Upper lobe of right lung (tissue), 1 donor: ENCODE measurements around the gene SLC46A2. TPM values are rescaled to one million over a fixed set of nuclear protein-coding genes. Genes with fewer than 3 reads are reported as not detected.
A peak's percentile ranks its signal among the peaks of the same experiment; 100 is the strongest.

Source experiments
- ATAC-seq: fragments of 200-7000 bp; cut with Tn5 transposase; one replicate; pipeline ENCODE4 v1.9.1; 2020; ENCODE audit warnings: mild to moderate bottlenecking, moderate library complexity
- DNase-seq: peaks from one replicate; pipeline ENCODE4 v3.0.0-alpha.2; 2020
- H3K27ac ChIP-seq: fragments of 200-600 bp; one replicate; pipeline ENCODE4 v1.8.0; 2022
- H3K27me3 ChIP-seq: fragments of 200-600 bp; one replicate; pipeline ENCODE4 v1.8.0; 2022; ENCODE audit warnings: mild to moderate bottlenecking
- H3K36me3 ChIP-seq: fragments of 200-600 bp; one replicate; pipeline ENCODE4 v1.8.0; 2022
- H3K4me1 ChIP-seq: fragments of 200-600 bp; one replicate; pipeline ENCODE4 v1.8.0; 2022
- H3K4me3 ChIP-seq: fragments of 200-600 bp; one replicate; pipeline ENCODE4 v1.8.0; 2022; ENCODE audit warnings: mild to moderate bottlenecking
- H3K9me3 ChIP-seq: fragments of 200-600 bp; one replicate; pipeline ENCODE4 v1.8.0; 2022
- CTCF ChIP-seq: fragments of 200-600 bp; IDR thresholded peaks from one replicate; pipeline ENCODE4 v1.8.0; 2022; ENCODE audit warnings: antibody characterized with exemption
- intact Hi-C: fragments of 100-400 bp; cut with DNase I; formaldehyde crosslinking; loops from one replicate; pipeline ENCODE4 v1.11.0; 2022
- total RNA-seq: library from RNA; stranded (reverse); fragmentation: NEBNext Ultra II Directional; extraction: Animal tissue kit (Norgen Biotek cat#: 25700); gene quantifications from one replicate; pipeline ENCODE4 v1.2.1, GENCODE V29; 2021
- donor health status: DM: no; HTN: yes; CAD: no; lungs with severe emphysema.

SLC46A2 gene
- total RNA-seq, 1 donor from 2014 or later = 17.0 TPM

- Histone ChIP-seq H3K4me3 (no peak overlapping the region), H3K27me3 (peaks cover 5% of the 10 kb centered on the region), H3K4me1 (peaks cover 6% of the 10 kb centered on the region), H3K36me3 (peaks cover 6% of the 10 kb centered on the region), H3K27ac (no peak overlapping the region), H3K9me3 (no peaks in the 10 kb centered on the region)
- no peak for ATAC-seq
- no peak for DNase-seq
- no peak for TF ChIP-seq CTCF
- intact Hi-C loops = no loop called here
Observed at GRCh38 chr9:112885324-112885723, 5.4 kb downstream of the SLC46A2 start.

DNA sequence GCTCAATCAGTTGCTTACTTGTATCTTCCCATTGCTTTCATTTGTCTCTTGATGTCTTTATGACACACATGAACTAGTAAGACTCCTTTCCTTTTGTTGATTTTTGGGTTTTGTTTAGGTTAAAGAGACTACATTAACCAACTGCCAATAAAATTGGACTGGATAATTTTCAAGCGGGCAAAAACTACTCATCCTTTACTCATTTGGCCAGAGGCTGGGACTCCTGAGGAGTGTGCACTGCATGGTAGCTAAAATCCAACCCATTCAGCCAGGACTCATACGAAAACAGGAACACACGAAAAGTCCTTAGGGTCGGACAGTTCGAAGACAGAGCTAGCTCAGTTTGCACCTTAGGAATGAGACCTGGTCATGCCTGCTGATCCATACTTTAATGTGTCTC is 6.0 kb downstream of the SLC46A2 start:
- no peak for TF ChIP-seq CTCF
- no peak overlapping the region for H3K4me3 ChIP-seq
- peaks cover 6% of the 10 kb centered on the region for H3K36me3 ChIP-seq
- H3K9me3 ChIP-seq = no peaks in the 10 kb centered on the region
- H3K27ac ChIP-seq = no peak overlapping the region
- H3K4me1 ChIP-seq = no peaks in the 10 kb centered on the region
- ATAC-seq (no peak), DNase-seq (no peak)
- intact Hi-C loops = no loop called here
- no peaks in the 10 kb centered on the region for H3K27me3 ChIP-seq

DNA sequence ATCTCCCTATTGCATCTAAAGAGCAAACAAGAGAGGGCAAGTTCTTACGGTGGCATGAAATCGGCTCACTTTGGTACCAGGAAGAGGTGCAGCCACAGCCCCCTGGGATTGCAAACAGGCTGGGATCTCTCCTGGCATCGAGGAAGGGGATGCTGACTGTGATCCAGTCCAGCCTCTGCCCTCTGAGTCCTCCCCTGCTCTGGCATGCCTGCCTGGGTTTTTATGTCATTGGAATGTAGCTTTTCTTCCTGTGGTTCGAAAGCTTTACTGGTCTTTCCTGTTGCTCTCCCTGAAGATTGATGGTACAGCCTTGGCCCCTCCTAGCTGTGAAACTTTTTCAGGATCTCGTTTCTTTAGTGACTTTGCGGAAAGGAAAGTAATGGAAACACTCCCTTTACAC is 6.6 kb downstream of the SLC46A2 start:
- no peak for TF ChIP-seq CTCF
- no peak for ATAC-seq
- H3K4me3 ChIP-seq = no peak overlapping the region
- no peaks in the 10 kb centered on the region for H3K9me3 ChIP-seq
- H3K36me3 ChIP-seq = peaks cover 6% of the 10 kb centered on the region
- no peaks in the 10 kb centered on the region for H3K27me3 ChIP-seq
- no peak for DNase-seq
- no peak overlapping the region for H3K27ac ChIP-seq
- intact Hi-C loops = no loop called here
- H3K4me1 ChIP-seq = no peaks in the 10 kb centered on the region

GRCh38 chr9:112881331-112881730 is 9.3 kb downstream of the SLC46A2 start:
- Histone ChIP-seq H3K36me3 (peaks cover 8% of the 10 kb centered on the region), H3K4me3 (no peak overlapping the region), H3K27me3 (no peaks in the 10 kb centered on the region), H3K27ac (no peak overlapping the region), H3K9me3 (no peaks in the 10 kb centered on the region), H3K4me1 (no peaks in the 10 kb centered on the region)
- no peak for DNase-seq
- peak; percentile 20 for ATAC-seq
- intact Hi-C loops = no loop called here
- no peak for TF ChIP-seq CTCF

DNA sequence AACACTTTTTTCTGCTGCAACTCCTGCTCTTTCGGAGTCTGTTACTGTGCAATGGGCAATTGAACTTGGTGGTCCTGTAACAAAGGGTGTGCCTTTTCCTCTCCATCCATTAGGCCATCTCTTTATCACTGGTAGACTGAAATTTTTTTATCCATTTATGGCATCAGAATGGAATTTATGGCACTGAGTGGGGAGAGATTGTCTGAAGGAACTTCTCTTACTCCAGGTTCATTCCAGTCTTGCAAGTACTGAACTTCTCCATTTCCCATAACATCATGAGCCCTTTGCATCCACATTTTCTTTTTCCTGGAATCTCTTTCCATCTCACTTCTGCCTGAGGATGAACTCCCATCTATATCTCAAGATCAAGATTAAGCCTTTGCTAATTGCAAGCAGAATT is 10.0 kb downstream of the SLC46A2 start:
- intact Hi-C loops = no loop called here
- H3K36me3 ChIP-seq = peaks cover 15% of the 10 kb centered on the region
- H3K4me1 ChIP-seq = no peaks in the 10 kb centered on the region
- no peak for ATAC-seq
- no peak overlapping the region for H3K4me3 ChIP-seq
- no peak overlapping the region for H3K27ac ChIP-seq
- no peaks in the 10 kb centered on the region for H3K9me3 ChIP-seq
- TF ChIP-seq CTCF = no peak
- H3K27me3 ChIP-seq = no peaks in the 10 kb centered on the region
- no peak for DNase-seq

DNA sequence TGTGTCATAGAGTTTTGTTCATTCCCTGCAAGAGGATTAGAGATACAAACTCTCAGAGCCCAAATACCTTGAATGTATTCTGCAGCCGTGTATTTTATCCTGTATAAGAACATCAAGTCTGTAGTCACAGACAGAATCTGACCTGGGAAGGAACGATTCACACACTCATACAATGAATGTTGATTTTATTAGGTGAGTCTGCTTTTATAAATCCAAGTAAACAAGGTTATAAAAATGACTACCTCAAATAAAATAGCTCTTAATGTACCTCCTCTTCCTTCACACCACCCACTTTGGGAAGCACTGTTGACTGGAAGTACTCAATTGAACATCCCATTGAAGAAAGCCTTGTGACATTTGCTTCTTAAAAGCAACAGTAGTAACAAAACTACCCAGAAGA is 11.9 kb downstream of the SLC46A2 start:
- H3K9me3 ChIP-seq = no peaks in the 10 kb centered on the region
- no peak overlapping the region for H3K27ac ChIP-seq
- H3K27me3 ChIP-seq = no peaks in the 10 kb centered on the region
- H3K4me3 ChIP-seq = no peak overlapping the region
- no peak for TF ChIP-seq CTCF
- no peak for ATAC-seq
- no peak for DNase-seq
- peaks cover 20% of the 10 kb centered on the region for H3K36me3 ChIP-seq
- no peaks in the 10 kb centered on the region for H3K4me1 ChIP-seq
- intact Hi-C loops = no loop called here
